ENCODE results near the gene KCNJ11.

The KCNJ11 gene

GRCh38 chr11:17414992-17415391 lies 26.5 kb upstream of the KCNJ11 start:
- FAIRE-seq, result no peak
- TF ChIP-seq CTCF (IDR thresholded peaks at IDR 0.05; ENCODE audit: insufficient read depth, missing control alignments), result no peak
- DNase-seq (ENCODE audit: insufficient read length, low spot score), result no peak

GRCh38 chr11:17414317-17414737 lies 25.9 kb upstream of the KCNJ11 start:
- FAIRE-seq (no peak), DNase-seq (ENCODE audit: insufficient read length, low spot score) (no peak)
- no peak for TF ChIP-seq CTCF (IDR thresholded peaks at IDR 0.05; ENCODE audit: insufficient read depth, missing control alignments)

- TF ChIP-seq CTCF (IDR thresholded peaks at IDR 0.05; ENCODE audit: insufficient read depth, missing control alignments), result no peak
- no peak for DNase-seq (ENCODE audit: insufficient read length, low spot score)
- FAIRE-seq, result no peak
Observed at GRCh38 chr11:17413414-17414316, 25.2 kb upstream of the KCNJ11 start.

- no peak for DNase-seq (ENCODE audit: insufficient read length, low spot score)
- no peak for TF ChIP-seq CTCF (IDR thresholded peaks at IDR 0.05; ENCODE audit: insufficient read depth, missing control alignments)
- FAIRE-seq, result no peak
Observed at GRCh38 chr11:17412488-17413180, 24.2 kb upstream of the KCNJ11 start.

- FAIRE-seq (no peak), DNase-seq (ENCODE audit: insufficient read length, low spot score) (no peak)
- no peak for TF ChIP-seq CTCF (IDR thresholded peaks at IDR 0.05; ENCODE audit: insufficient read depth, missing control alignments)
Observed at GRCh38 chr11:17411418-17411817, 23.0 kb upstream of the KCNJ11 start.

GRCh38 chr11:17410606-17411379 lies 22.3 kb upstream of the KCNJ11 start:
- FAIRE-seq, result no peak

More at GRCh38 chr11:17410606-17411379, 22.3 kb upstream of the KCNJ11 start:
- no peak for TF ChIP-seq CTCF (IDR thresholded peaks at IDR 0.05; ENCODE audit: insufficient read depth, missing control alignments)
- DNase-seq (ENCODE audit: insufficient read length, low spot score), result no peak
